GM12878 (cell line): ENCODE results near the gene OR4D6.

Experiments
- ATF7 ChIP-seq: fragments of 450-650 bp; IDR thresholded peaks from 2 replicates; pipeline ENCODE4 v1.6.1; 2016; ENCODE audit warnings: low read depth, mild to moderate bottlenecking
- CEBPB ChIP-seq, 2 experiments: fragments of 150-350 bp in 1 of 2; IDR thresholded peaks; 2 replicates each; pipeline ENCODE4 v1.6.1; 2012 to 2014; ENCODE audit warnings: low read depth in 2 of 2, low read length in 2 of 2, borderline replicate concordance in 1 of 2, inconsistent platforms in 1 of 2
- CHD1 ChIP-seq: IDR thresholded peaks from 2 replicates; pipeline ENCODE4 v1.6.1; 2012; ENCODE audit warnings: low read depth, low read length, improper control_type of control experiment
- EZH2 ChIP-seq: IDR thresholded peaks from 2 replicates; pipeline ENCODE4 v1.6.1; 2012; ENCODE audit warnings: low read depth, mild to moderate bottlenecking, control low read depth, inconsistent platforms, low read length, borderline replicate concordance; ENCODE audit not compliant: control insufficient read depth
- NFYB ChIP-seq: IDR thresholded peaks from 2 replicates; pipeline ENCODE4 v1.6.1; 2011; ENCODE audit warnings: low read depth, mild to moderate bottlenecking, low read length, improper control_type of control experiment, moderate library complexity; ENCODE audit not compliant: insufficient read depth
- POLR2AphosphoS5 ChIP-seq: IDR thresholded peaks from 2 replicates; pipeline ENCODE4 v1.6.1; 2011; ENCODE audit warnings: mild to moderate bottlenecking, low read length, inconsistent platforms
- RBBP5 ChIP-seq: fragments of 200-600 bp; sonication (generic); conservative IDR thresholded peaks from 2 replicates; pipeline ENCODE4 v1.6.1; 2016
- SREBF2 ChIP-seq: IDR thresholded peaks from 2 replicates; pipeline ENCODE4 v1.6.1; 2012; ENCODE audit warnings: mild to moderate bottlenecking, low read length
- TF ChIP-seq, protein P1 (sequence below), 3 experiments: IDR thresholded peaks in 2 of 3; conservative IDR thresholded peaks in 1 of 3; 2 replicates each; pipeline ENCODE4 v1.5.1; 2011; ENCODE audit warnings: low read depth in 3 of 3, low read length in 3 of 3, mild to moderate bottlenecking in 3 of 3, control low read depth in 2 of 3, moderate library complexity in 2 of 3, inconsistent platforms in 1 of 3, mixed read lengths in 1 of 3; ENCODE audit not compliant: control insufficient read depth in 2 of 3, insufficient read depth in 1 of 3; ENCODE audit errors: extremely low read depth in 1 of 3
- TF ChIP-seq, protein P2 (sequence below): fragments of 450-650 bp; conservative IDR thresholded peaks from 2 replicates; pipeline ENCODE4 v1.6.1; 2017; ENCODE audit warnings: mild to moderate bottlenecking, moderate library complexity
- TF ChIP-seq, protein P3 (sequence below): IDR thresholded peaks from 2 replicates; pipeline ENCODE4 v1.6.1; 2011; ENCODE audit warnings: low read depth, mild to moderate bottlenecking, low read length, moderate library complexity, borderline replicate concordance; ENCODE audit errors: extremely low read depth

DNA sequence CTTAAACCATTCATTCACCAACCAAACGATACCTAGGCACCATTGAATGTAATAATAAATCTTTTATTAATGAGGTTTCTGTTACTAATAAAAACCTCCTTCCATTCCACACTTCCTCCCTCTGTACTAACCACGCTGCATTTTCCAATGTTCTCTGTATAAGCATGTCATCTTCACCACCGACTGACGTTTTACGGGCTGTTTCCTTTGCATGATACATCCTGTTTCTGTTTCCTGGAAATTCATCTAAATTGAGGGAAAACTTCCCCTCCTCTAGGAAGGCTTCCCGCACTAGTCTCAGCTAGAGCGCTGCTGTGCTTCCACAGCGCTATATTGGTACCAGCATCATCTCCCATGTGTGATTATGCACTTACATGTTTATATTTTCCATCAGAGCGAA, 18.4 kb downstream of the OR4D6 start:
- TF ChIP-seq SREBF2 (no peak), CEBPB (IDR thresholded peaks at IDR 0.05; ENCODE audit: borderline replicate concordance in 1 of 2, low read depth in 2 of 2, low read length in 2 of 2) (no peak), POLR2AphosphoS5 (no peak), RBBP5 (no peak), CHD1 (no peak), NFYB (no peak), EZH2 (no peak), ATF7 (no peak)
- TF ChIP-seq, protein P1, sequence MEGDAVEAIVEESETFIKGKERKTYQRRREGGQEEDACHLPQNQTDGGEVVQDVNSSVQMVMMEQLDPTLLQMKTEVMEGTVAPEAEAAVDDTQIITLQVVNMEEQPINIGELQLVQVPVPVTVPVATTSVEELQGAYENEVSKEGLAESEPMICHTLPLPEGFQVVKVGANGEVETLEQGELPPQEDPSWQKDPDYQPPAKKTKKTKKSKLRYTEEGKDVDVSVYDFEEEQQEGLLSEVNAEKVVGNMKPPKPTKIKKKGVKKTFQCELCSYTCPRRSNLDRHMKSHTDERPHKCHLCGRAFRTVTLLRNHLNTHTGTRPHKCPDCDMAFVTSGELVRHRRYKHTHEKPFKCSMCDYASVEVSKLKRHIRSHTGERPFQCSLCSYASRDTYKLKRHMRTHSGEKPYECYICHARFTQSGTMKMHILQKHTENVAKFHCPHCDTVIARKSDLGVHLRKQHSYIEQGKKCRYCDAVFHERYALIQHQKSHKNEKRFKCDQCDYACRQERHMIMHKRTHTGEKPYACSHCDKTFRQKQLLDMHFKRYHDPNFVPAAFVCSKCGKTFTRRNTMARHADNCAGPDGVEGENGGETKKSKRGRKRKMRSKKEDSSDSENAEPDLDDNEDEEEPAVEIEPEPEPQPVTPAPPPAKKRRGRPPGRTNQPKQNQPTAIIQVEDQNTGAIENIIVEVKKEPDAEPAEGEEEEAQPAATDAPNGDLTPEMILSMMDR (IDR thresholded peaks at IDR 0.05 in 2 of 3, conservative IDR thresholded peaks at IDR 0.05 in 1 of 3; ENCODE audit: control insufficient read depth in 2 of 3, extremely low read depth in 1 of 3, insufficient read depth in 1 of 3, low read depth in 3 of 3, low read length in 3 of 3), result no peak
- TF ChIP-seq, protein P2, sequence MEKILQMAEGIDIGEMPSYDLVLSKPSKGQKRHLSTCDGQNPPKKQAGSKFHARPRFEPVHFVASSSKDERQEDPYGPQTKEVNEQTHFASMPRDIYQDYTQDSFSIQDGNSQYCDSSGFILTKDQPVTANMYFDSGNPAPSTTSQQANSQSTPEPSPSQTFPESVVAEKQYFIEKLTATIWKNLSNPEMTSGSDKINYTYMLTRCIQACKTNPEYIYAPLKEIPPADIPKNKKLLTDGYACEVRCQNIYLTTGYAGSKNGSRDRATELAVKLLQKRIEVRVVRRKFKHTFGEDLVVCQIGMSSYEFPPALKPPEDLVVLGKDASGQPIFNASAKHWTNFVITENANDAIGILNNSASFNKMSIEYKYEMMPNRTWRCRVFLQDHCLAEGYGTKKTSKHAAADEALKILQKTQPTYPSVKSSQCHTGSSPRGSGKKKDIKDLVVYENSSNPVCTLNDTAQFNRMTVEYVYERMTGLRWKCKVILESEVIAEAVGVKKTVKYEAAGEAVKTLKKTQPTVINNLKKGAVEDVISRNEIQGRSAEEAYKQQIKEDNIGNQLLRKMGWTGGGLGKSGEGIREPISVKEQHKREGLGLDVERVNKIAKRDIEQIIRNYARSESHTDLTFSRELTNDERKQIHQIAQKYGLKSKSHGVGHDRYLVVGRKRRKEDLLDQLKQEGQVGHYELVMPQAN, result no peak
- TF ChIP-seq, protein P3, sequence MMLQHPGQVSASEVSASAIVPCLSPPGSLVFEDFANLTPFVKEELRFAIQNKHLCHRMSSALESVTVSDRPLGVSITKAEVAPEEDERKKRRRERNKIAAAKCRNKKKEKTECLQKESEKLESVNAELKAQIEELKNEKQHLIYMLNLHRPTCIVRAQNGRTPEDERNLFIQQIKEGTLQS, result no peak
